CD4-positive, alpha-beta T cell treated with Interleukin-6 for 4 hours (primary cell): ENCODE results near the gene CDK5RAP3.
"Not testable (repeated sequence)": the region's sequence is repeated elsewhere in the genome, so short reads cannot be mapped to it uniquely, and the experiment has no call there.

Experiments
- DNase-seq: peaks from one replicate; pipeline ENCODE4 v3.0.0-alpha.2; 2020; ENCODE audit warnings: mixed read lengths

The CDK5RAP3 gene, protein sequence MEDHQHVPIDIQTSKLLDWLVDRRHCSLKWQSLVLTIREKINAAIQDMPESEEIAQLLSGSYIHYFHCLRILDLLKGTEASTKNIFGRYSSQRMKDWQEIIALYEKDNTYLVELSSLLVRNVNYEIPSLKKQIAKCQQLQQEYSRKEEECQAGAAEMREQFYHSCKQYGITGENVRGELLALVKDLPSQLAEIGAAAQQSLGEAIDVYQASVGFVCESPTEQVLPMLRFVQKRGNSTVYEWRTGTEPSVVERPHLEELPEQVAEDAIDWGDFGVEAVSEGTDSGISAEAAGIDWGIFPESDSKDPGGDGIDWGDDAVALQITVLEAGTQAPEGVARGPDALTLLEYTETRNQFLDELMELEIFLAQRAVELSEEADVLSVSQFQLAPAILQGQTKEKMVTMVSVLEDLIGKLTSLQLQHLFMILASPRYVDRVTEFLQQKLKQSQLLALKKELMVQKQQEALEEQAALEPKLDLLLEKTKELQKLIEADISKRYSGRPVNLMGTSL

DNA sequence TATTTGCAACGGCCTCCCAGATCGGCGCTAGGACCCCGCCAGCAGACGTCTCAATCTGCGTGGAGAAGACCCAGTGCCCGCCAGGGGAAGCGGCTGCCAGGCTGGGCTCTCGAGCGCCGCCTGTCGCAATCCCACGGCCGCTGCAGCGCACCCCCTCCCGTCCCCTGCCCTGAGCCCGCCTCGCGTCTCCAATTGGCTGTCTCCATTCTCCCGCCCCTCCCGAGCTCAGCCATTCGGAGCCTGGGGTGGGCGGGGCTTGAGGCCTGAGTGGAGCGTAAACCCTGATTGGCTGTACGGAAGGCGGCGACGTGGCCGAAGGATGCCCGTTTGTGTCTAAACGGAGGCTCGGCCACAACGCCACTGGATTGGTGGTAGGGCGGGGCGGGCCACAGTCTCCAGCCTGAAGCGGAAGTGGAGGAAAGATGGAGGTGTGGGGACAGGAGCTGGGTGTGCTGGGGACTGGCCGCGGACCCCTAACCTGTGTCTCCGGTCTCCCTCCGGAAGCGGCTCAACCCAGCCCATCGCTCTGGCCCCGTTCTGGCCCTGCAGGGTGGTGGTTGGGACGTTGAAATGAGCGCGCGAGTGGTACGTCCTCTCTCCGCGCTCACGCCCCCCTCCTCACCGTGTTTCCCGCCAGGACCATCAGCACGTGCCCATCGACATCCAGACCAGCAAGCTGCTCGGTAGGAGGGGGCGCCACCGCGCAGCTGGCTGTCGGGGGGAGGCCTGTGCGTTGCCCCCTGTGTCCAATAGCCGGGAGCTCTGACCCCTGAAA lies at the start of gene CDK5RAP3:
Gene CDK5RAP3 (plus strand): TSS at position 389 of the 775 bp plus-strand sequence. CDS start 34 bp downstream, at position 423.
- DNase-seq = peak; percentile 100

DNA sequence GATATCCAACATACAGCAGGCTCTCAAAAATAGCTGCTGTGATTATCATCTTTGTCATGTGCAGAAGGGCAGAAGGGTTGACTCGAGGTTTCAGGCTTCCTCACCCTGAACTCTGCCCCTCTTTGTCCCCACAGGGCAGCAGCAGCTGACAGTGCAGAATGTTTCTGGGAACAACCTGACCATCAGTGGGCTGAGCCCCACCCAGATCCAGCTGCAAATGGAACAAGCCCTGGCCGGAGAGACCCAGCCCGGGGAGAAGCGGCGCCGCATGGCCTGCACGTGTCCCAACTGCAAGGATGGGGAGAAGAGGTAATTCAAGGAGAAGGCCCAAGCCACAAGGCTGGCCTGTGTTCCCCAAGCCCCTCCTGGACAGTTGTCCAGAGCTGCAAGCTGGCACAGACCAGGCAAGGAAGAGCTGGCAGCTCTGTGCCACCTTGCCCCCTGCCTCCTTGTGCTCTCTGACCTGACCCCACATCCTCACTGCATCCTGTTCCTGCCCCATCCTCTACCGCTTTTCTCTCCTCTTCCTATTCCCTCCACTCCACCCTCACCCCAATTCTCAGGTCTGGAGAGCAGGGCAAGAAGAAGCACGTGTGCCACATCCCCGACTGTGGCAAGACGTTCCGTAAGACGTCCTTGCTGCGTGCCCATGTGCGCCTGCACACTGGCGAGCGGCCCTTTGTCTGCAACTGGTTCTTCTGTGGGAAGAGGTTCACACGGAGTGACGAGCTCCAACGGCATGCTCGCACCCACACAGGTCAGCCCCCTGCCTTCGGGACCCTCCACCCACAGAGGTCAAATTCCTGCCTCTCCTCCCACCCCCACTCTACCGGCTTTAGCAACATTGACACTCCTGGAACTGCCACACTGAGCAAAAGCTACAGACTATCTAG lies 45.9 kb upstream of the CDK5RAP3 start:
- DNase-seq = no peak

DNA sequence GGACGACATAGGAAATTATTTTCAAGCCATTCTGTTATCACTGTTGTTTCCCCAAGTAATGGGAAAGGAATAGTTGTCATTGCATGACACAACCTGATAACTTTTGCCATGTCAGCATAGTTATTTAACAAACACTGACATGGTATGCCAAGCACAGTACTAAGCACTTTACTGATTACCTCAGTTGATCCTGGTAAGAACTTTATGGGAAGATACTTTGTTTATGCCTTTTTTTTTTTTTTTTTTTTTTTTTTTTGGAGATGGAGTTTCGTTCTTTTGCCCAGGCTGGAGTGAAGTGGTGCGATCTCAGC lies 45.3 kb upstream of the CDK5RAP3 start:
- DNase-seq = no peak

DNA sequence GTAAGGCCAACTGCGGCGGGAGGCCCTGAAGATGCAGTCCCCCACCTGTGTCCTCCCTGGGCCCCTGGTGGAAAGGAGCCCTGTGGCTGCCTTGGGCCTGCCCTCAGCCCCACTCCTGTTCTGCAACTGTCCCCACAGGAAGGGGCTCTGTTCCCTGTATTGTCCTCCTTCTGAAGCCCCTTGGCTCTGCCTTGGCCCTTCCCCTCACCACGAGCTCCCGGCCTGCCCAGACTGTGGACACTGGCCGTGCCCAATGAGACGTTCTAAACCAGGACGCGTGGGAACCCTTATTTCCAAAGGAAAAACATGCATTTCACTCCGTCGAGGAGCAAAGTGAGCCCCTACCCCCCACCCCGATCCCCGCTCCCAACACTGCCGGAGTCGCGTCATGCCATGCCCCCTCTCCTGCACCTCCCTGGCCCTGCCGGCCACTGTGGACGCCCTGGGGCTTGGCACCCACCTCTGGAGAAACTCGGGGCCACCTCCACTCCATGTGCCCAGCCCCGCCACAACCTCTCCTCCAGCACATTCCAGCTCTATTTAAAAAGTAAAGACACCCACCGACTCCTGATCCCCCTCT lies 43.0 kb upstream of the CDK5RAP3 start:
- DNase-seq = no peak

DNA sequence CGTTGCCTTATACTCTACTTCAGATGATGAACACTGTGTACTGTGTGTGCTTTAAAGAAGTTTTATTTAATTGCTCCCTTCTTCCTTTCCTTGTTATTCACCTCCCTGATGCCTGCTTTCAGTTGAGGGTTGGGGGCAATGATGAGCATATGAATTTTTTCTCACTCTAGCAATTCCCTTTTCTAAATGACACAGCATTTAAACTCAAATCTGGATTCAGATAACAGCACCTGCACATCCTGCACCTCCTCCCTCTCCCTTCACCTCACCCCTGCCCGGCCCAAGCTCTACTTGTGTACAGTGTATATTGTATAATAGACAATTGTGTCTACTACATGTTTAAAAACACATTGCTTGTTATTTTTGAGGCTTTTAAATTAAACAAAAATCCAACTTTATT lies 42.5 kb upstream of the CDK5RAP3 start:
- DNase-seq = no peak

DNA sequence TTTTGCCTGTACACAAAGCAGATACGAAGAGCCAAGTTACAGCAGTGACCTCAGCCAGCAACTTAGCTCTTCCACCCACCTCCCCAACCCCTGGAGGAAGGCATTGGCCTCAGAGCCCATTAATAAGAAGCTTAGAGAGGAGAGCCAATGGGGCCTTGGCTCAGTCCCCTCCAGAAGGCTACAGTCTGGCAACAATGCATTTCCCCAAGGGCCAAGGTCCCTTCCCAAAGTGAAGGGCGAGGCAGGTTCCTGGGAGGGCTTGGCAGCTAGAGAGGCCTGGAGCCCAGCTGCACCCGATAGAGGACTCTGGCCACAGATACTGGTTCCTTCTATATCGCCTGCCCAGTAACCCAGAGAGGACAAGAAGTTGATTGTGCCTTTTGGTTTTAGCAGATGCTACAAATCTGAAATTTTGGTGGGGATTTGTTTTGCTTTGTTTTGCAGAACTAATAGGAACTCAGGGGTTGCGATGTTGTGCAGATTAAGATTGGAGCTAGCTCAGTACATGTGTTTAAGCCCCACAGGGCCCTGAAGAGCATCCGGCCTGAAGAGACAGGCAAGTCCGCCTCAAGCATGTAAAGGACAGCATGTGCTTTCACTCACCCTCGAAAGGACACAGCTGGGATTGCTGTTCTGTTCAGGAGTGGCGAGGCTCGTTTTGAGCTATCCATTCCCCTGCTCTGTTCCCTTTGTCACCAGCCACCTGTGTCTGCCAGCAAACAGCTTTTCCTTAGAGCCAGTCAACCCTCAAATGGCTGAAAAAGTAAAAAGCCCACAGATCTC lies 41.5 kb upstream of the CDK5RAP3 start:
- no peak for DNase-seq

DNA sequence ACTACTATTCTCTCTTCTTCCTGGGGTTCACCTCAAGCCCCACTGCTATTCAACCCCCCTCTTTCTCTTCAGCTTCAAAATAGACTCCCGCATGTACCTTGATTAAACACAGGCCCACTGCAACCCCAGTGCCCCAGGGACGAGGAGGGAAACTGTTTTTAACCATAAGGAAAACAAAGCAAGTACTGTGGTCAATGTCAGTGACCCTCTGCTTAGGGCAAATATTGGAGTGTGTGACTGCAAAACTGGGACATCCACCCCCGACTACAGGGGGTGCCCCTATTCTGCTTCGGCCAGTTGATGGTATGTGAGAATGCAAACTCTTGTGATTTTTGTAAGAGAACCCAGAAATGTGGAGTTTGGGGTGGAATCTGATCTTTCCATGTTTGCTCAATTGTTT lies 39.1 kb upstream of the CDK5RAP3 start:
- DNase-seq = no peak

DNA sequence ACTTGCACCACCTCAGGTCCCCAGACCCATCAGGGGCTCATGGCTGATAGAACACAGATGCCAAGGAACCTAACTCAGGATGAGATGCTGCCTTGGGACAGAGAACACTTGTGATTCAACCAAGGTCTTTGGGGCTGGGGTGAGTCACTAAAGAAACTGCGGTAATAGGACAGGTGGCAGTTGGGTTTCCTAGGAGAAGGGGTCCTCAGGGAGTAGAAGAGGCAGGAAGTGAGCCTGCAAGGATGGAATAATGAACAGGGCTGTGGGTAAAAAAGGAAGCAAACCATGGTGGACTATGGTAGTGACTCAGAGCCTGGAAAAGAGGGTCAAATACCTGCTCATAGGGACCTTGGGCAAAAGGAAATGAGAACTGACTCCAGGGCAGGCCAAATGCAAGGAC lies 36.1 kb upstream of the CDK5RAP3 start:
- DNase-seq = no peak

DNA sequence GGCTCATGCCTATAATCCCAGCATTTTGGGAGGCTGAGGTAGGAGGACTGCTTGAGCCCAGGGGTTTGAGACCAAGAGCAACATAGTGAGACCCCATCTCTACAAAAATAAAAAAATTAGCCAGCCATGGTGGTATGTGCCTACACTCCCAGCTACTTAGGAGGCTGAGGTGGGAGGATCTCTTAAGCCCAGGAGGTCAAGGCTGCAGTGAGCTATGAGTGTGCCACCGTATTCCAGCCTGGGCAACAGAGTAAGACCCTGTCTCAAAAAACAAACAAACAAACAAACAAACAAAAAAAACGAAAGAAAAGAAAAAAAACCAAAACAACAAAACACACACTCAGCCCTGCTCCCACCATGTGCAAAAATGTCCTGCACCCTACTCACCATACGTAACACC lies 35.4 kb upstream of the CDK5RAP3 start:
- DNase-seq = not testable (repeated sequence)

DNA sequence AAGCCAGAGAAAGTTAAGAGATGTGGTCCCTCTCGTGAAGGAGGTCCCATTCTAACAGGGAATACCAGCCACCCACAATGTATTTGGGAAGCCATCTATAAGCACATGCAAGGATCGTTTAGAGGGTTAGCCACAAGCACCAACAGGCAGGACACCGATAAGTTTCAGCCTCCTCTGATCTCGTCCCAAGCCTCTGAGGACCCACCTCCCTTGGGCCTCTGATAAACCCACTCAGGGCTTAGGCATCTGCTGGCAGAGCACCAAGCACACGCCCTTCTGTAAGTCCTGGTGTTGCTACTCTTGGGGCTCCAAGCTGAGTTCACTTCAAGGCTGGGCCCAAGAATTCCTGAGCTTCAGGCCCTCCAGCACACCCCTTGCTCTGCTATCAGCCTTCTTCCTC lies 35.0 kb upstream of the CDK5RAP3 start:
- DNase-seq = no peak

DNA sequence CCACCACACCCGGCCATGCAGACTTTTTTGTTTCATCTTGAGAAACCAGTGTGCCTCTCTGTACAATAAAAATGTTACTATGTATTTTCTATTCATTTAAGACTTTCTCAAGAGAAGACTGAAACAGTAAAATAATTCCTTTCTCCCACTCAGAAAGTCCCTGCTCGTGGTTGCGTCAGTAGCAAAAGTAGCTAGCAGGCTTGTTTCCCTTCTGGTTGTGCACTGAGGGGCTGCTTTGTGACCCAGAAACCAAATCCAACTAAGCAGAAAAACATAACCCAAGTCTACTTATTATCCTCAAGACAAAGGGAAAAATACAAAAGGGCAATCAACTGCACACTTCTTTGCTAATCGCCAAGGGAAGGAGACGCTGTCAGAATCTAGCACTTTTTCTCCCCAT lies 33.0 kb upstream of the CDK5RAP3 start:
- no peak for DNase-seq

DNA sequence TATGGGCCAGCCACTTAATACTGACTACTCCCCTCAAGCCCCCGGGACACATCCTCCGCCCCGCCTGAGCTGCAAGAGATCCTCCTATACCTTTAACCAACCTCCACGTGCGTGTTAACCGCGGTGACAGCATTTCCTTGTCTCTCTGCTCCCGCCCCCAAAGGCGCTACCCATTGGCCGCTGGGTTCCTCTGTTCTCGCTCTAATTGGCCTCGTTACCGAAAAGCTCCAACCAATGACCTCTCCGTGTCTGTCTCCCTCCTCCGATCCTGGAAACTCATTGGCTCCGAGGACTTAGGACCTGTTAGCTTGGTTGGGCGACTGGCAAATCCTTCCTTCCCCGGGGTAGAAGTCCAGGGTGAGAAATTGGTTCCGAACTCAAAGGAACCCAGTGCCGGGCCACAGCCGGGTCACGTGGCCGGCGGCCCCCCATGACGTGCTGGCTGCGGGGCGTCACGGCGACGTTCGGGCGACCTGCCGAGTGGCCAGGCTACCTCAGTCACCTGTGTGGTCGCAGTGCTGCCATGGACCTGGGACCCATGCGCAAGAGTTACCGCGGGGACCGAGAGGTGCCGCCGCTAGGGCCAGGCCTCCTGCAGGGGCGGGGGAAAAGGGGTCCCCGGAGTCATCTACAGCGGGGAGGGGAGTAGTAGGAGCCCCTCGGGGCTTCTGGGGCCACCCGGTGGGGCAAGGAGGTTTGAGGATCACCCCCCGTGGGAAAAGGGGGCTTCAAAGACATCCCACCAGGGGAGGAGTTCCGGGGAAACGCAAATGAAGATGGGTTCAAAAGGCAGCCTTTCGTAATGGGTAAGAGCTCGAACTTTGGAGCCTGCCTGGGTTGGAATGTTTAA lies 29.4 kb upstream of the CDK5RAP3 start, which contains the start of gene PNPO:
Gene PNPO (plus strand): TSS at position 326 of the 850 bp plus-strand sequence. CDS start 105 bp downstream, at position 431.
- peak; percentile 94 for DNase-seq

DNA sequence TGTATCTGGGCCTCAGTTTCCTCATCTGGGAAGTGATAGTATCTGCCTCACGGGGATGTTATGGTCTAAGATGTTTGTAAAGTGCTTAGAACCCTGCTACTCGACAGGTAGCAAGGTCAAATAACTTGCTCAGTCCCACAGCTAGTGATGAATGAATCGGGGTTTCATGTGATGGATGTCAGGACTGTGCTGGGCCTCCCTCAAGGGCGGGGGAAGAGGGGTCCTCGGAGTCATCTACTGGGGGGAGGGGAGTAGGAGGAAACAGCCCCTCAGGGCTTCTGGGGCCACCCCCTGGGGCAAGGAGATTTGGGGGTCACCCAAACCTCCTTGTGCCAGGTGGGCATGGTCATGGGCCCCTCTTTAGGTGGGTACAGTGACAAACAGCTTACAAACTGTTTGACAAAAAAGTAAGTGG lies 28.8 kb upstream of the CDK5RAP3 start:
- no peak for DNase-seq

DNA sequence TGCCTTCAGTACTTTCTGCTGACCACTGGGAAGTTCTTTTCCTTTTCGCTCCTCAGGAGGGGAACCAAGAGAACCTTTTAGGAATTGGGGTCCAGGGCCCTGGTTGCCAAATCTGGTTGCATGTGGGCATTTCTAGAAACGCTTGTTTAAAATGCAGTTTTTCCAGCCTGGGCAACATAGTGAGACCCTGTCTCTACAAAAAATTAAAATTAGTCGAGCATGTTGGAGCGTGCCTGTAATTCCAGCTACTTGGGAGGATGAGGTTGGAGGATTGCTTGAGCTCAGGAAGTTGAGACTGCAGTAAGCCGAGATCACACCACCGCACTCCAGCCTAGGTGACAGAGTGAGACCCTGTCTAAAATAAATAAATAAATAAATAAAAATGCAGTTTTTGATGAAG lies 28.3 kb upstream of the CDK5RAP3 start:
- DNase-seq = no peak

DNA sequence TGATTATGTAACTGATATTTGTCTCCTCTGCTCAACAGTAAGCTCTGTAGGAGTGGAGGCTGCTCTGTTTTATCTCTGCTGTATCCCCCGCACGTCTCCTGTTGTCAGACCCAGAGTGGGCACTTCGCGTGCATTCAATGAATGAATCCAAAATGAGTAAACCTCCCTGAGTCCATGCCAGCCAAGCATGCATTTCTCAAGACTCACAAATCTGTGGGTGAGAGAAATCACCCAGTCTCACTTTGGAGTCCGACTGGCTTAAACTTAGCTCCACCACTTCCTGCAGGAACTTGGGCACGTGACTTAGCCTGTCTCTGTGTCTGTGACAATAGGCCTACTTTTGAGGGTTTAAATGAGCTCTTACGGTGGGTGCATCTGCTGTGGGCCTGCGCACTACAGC lies 25.8 kb upstream of the CDK5RAP3 start:
- peak; percentile 45 for DNase-seq

DNA sequence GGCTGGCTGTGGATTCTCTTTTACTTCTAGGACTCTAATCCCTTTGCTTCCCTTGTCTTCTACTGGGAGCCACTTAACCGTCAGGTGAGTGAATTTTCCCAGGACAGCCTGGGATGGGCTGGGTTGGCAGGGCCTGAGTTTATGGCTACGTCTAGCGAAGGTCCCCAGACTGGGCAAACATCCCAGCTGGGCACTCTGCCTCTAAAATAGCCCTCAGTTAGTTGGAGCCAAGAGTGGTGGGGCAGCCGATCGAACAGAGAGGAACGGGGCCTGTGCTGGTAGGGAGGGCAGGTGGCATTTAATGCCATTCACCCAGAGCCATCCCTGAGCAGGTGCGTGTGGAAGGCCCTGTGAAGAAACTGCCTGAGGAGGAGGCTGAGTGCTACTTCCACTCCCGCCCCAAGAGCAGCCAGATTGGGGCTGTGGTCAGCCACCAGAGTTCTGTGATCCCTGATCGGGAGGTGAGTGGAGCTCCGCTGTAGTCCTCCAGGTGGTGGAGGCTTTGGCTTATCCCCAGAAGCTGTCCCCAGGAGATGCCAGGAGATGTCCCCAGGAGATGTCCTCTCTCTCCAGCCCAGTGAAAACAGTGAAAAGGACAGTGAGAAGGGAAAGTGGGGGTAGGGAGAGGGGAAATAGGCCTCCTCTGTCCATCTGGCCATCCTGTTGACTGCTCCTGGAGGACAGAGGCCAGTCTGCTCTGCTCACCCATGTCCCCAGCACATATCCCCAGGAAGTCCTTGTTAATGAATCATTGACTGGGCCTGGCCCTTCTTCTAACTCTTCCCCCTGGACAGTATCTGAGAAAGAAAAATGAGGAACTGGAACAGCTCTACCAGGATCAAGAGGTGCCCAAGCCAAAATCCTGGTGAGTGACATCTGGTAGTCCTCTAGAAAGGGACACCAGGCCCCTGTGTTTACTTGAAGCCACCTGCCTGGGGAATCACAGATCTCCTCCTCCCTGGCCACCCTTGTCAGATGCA lies 25.1 kb upstream of the CDK5RAP3 start:
- no peak for DNase-seq

DNA sequence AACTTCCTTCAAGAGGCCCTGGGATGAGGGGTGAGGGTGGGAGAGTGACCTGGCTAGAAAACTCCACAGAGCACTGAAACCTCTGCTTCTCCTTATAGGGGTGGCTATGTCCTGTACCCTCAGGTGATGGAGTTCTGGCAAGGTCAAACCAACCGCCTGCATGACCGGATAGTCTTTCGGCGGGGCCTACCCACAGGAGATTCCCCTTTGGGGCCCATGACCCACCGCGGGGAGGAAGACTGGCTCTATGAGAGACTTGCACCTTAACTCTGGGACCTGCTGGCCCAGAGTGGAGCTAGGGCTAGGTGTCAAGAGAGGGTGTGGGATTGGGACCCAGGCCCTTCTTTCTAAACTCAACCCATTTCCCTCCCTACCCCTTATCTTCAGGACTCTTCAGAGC lies 24.4 kb upstream of the CDK5RAP3 start:
- no peak for DNase-seq

DNA sequence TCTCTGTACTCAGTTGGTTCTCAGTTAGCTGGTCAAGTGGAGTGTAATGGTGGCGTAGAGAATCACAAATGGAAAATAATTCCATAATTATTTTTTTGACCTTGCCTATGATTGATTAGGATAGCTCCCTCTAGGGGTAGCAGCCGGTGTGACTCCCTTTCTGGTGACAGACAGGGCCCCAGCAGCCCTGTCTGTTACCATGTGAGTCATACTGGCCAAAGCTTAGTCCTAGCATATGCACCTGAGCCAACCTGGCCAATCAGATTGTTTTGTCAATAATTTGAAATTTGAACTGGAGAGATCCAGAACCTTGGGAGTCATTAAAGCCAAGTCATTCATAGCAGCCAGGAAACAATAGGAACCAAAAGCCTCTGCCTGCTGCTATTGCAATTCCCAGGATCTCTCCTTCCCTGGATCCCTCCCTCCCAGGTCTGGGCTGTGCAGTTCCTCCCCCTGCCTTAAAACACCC lies 23.9 kb upstream of the CDK5RAP3 start:
- DNase-seq = peak; percentile 80

DNA sequence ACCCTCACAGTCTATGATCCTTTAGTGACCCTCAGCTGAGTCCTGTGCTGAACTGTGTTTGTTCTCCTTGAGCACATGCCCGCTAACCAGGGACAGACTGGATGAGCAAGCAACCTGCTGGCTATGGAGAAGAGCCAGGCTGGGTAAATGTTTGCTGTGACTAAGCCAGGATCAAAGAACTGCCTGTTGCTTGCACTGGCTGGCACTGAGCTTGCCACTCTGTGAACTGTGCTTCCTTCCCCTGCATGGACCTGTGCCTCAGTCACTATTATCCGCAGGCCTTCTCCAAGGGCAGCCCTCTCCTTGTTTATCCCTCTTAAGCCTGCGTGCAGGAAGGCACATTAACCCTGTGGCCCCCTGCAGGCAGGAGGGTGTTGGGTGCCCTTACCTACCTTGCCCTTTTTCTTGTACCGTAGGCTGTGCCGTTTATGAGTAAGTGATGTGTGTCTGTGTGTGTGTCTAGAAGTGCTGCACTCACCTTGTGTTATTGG lies 22.2 kb upstream of the CDK5RAP3 start:
- DNase-seq = no peak
